Spleen (tissue), 11 donors: Measurements from ENCODE around the gene COPS9. TPM values are rescaled to one million over a fixed set of nuclear protein-coding genes. Genes with fewer than 3 reads are reported as not detected.
A peak's percentile ranks its signal among the peaks of the same experiment; 100 is the strongest.

Source experiments
- DNase-seq: peaks from one replicate; pipeline ENCODE4 v3.0.0-alpha.2; 2020
- H3K27ac ChIP-seq, 8 donors: fragments of 200-600 bp; sonication (generic) in 7 of 8; 1 replicate in 4 of 8; 2 replicates in 4 of 8; pipeline versions ENCODE4 v1.5.0 to v1.8.0; 2016 to 2021; ENCODE audit warnings: inconsistent platforms in 4 of 8, mild to moderate bottlenecking in 4 of 8, moderate library complexity in 1 of 8
- H3K27me3 ChIP-seq, 7 donors: fragments of 200-600 bp; sonication (generic) in 6 of 7; replicated peaks in 1 of 7; 1 replicate in 4 of 7; 2 replicates in 3 of 7; pipeline versions ENCODE4 v1.5.0 to v1.8.0; 2016 to 2021; ENCODE audit warnings: inconsistent platforms in 3 of 7, mild to moderate bottlenecking in 1 of 7
- H3K36me3 ChIP-seq, 6 donors: fragments of 200-600 bp; sonication (generic) in 5 of 6; 1 replicate in 4 of 6; 2 replicates in 2 of 6; pipeline versions ENCODE4 v1.5.0 to v1.8.0; 2016 to 2021; ENCODE audit warnings: inconsistent platforms in 2 of 6
- H3K4me1 ChIP-seq, 6 donors: fragments of 200-600 bp; sonication (generic) in 5 of 6; 1 replicate in 3 of 6; 2 replicates in 3 of 6; pipeline versions ENCODE4 v1.5.0 to v1.8.0; 2016 to 2021; ENCODE audit warnings: inconsistent platforms in 3 of 6
- H3K4me3 ChIP-seq, 8 donors: fragments of 200-600 bp; sonication (generic) in 7 of 8; 1 replicate in 4 of 8; 2 replicates in 4 of 8; pipeline versions ENCODE4 v1.5.0 to v1.8.0; 2016 to 2021; ENCODE audit warnings: inconsistent platforms in 4 of 8, mild to moderate bottlenecking in 4 of 8, moderate library complexity in 2 of 8
- H3K9me3 ChIP-seq, 8 donors: fragments of 200-600 bp; sonication (generic) in 7 of 8; 1 replicate in 4 of 8; 2 replicates in 4 of 8; pipeline versions ENCODE4 v1.5.0 to v1.8.0; 2016 to 2021; ENCODE audit warnings: inconsistent platforms in 4 of 8
- CTCF ChIP-seq, 11 experiments: fragments of 200-600 bp in 7 of 11; fragments of 450-650 bp in 4 of 11; sonication (generic) in 4 of 11; IDR thresholded peaks in 8 of 11; conservative IDR thresholded peaks in 3 of 11; 1 replicate in 7 of 11; 2 replicates in 4 of 11; pipeline versions ENCODE4 v1.4.0 to v1.8.0; 2016 to 2021; ENCODE audit warnings: antibody characterized with exemption in 11 of 11, inconsistent platforms in 4 of 11, mild to moderate bottlenecking in 1 of 11
- POLR2A ChIP-seq, 3 donors: fragments of 450-650 bp; IDR thresholded peaks; one replicate each; pipeline ENCODE4 v1.5.1; 2017; ENCODE audit warnings: antibody characterized with exemption in 3 of 3, mild to moderate bottlenecking in 1 of 3
- POLR2AphosphoS5 ChIP-seq, 3 donors: sonication (generic); formaldehyde crosslinking; IDR thresholded peaks; one replicate each; pipeline ENCODE4 v1.5.1; 2017; ENCODE audit warnings: antibody characterized with exemption in 3 of 3
- WGBS, 5 donors: extraction: QIAGEN DNeasy Blood & Tissue Kit in 3 of 5; methylation state at CpG; one replicate each; pipeline versions ENCODE4 v1.1.5 to v1.1.7; 2013 to 2018; 5-methylcytosine and 5-hydroxymethylcytosine counted together
- intact Hi-C: fragments of 100-400 bp; cut with DNase I; formaldehyde crosslinking; loops from one replicate; pipeline ENCODE4 v1.15.0; 2023; ENCODE audit warnings: low total_unique reads
- polyA plus RNA-seq, 3 donors: library from polyadenylated mRNA; stranded (reverse); fragments of 200-250 nt; gene quantifications; one replicate each; pipeline ENCODE4 v1.2.1, GENCODE V29; 2013
- total RNA-seq, 7 donors: library from RNA; depleted of rRNA in 3 of 7; stranded (reverse); fragments of >200 nt in 3 of 7; fragmentation: NEBNext Ultra II Directional in 4 of 7; extraction: Animal tissue kit (Norgen Biotek cat#: 25700) in 4 of 7; gene quantifications; one replicate each; pipeline versions ENCODE4 v1.1.0 to v1.2.1, GENCODE V29; 2016 to 2021
- donor health status: healthy with polysubstance abuse.
- donor health status: DM: no; HTN: no; CAD: no; lungs with moderate emphysema.
- donor health status: DM: no; HTN: no; CAD: no.
- donor health status: Bipolar disorder and iron deficiency.
- donor health status: healthy.
- donor health status: DM: no; HTN: no; CAD: no.
- donor health status: DM: yes; HTN: yes; CAD: no.

COPS9 gene
- total and polyA plus RNA-seq, 10 donors, result 74.7 to 441 (median 95.0) TPM

- no peak within 1 kb of the TSS for H3K4me3 ChIP-seq
- no peaks in the 10 kb centered on the region for H3K36me3 ChIP-seq
- no peak within 1 kb of the TSS for H3K27ac ChIP-seq
- no peak for TF ChIP-seq CTCF (IDR thresholded peaks at IDR 0.05 in 8 of 11, conservative IDR thresholded peaks at IDR 0.05 in 3 of 11)
- TF ChIP-seq POLR2A (IDR thresholded peaks at IDR 0.05), result no peak
- TF ChIP-seq POLR2AphosphoS5 (IDR thresholded peaks at IDR 0.05), result no peak
- no peaks in the 10 kb centered on the region for H3K9me3 ChIP-seq
- 62 to 82% (median 71%) methylated on average over 5 of the region's 5 CpGs for WGBS, 5 donors
- peaks cover 5 to 23% (median 17%) of the 10 kb centered on the region in 6 donors for H3K4me1 ChIP-seq
- peak; percentile 22 for DNase-seq
- intact Hi-C loops, result loop anchor here (5.0 kb wide), 1 partner anchor 78 kb away; no protein-coding TSS in a partner anchor
- peaks cover 0 to 45% (median 0%) of the 10 kb centered on the region in 7 donors for H3K27me3 ChIP-seq
These were observed 4.4 kb upstream of the COPS9 start, which contains the start of gene OTOS for GRCh38 chr2:240140511-240140910. TSS of gene OTOS (minus strand) at chr2:240140658. CDS start at chr2:240140326, 332 bp downstream.

GRCh38 chr2:240139666-240140393 lies 3.7 kb upstream of the COPS9 start:
- peak; percentile 59 for DNase-seq
- H3K4me1 ChIP-seq, result peaks cover 12 to 30% (median 24%) of the 10 kb centered on the region in 6 donors
- H3K27me3 ChIP-seq, result peaks cover 0 to 38% (median 0%) of the 10 kb centered on the region in 7 donors
- H3K36me3 ChIP-seq, result no peaks in the 10 kb centered on the region
- no peak overlapping the region for H3K27ac ChIP-seq
- intact Hi-C loops, result loop anchor here (5.0 kb wide), 1 partner anchor 78 kb away; no protein-coding TSS in a partner anchor
- H3K9me3 ChIP-seq, result no peaks in the 10 kb centered on the region
- no peak overlapping the region for H3K4me3 ChIP-seq
- no peak for TF ChIP-seq POLR2AphosphoS5 (IDR thresholded peaks at IDR 0.05)
- no peak for TF ChIP-seq CTCF (IDR thresholded peaks at IDR 0.05 in 8 of 11, conservative IDR thresholded peaks at IDR 0.05 in 3 of 11)
- TF ChIP-seq POLR2A (IDR thresholded peaks at IDR 0.05), result no peak
- WGBS, 5 donors, result 55 to 76% (median 65%) methylated on average over 12 to 14 of the region's 14 CpGs

- no peak overlapping the region for H3K27ac ChIP-seq
- WGBS, 5 donors, result 85 to 90% (median 88%) methylated on average over 15 of the region's 15 CpGs
- peaks cover 16 to 37% (median 31%) of the 10 kb centered on the region in 6 donors for H3K4me1 ChIP-seq
- no peaks in the 10 kb centered on the region for H3K9me3 ChIP-seq
- TF ChIP-seq CTCF (IDR thresholded peaks at IDR 0.05 in 8 of 11, conservative IDR thresholded peaks at IDR 0.05 in 3 of 11), result no peak
- TF ChIP-seq POLR2AphosphoS5 (IDR thresholded peaks at IDR 0.05), result no peak
- no peak for TF ChIP-seq POLR2A (IDR thresholded peaks at IDR 0.05)
- H3K27me3 ChIP-seq, result peaks cover 0 to 30% (median 0%) of the 10 kb centered on the region in 7 donors
- intact Hi-C loops, result no loop called here
- peak; percentile 77 for DNase-seq
- peaks cover 0 to 2% (median 0%) of the 10 kb centered on the region in 6 donors for H3K36me3 ChIP-seq
- H3K4me3 ChIP-seq, result no peak overlapping the region
These were observed 2.9 kb upstream of the COPS9 start for GRCh38 chr2:240139011-240139441.
